Measurements from ENCODE around the gene SEPTIN12.

GRCh38 chr16:4777339-4778049 lies 10.7 kb downstream of the SEPTIN12 start:
- TF ChIP-seq CTCF (IDR thresholded peaks at IDR 0.05) (no peak), POLR2AphosphoS5 (IDR thresholded peaks at IDR 0.05; ENCODE audit: low read depth, low read length) (no peak), SIN3A (IDR thresholded peaks at IDR 0.05; ENCODE audit: borderline replicate concordance, insufficient read depth, low read depth, low read length) (no peak), TCF7L2 (IDR thresholded peaks at IDR 0.05; ENCODE audit: low read depth, low read length) (no peak)

All from Panc1 (cell line).